Measurements from ENCODE around the gene LRRC8D.

Gene LRRC8D

GRCh38 chr1:89896105-89896942 lies 75.5 kb downstream of the LRRC8D start:
- no peak for TF ChIP-seq CTCF (conservative IDR thresholded peaks at IDR 0.05; ENCODE audit: low read length)
- H3K4me3 ChIP-seq (ENCODE audit: low read length): no peak overlapping the region
- no peak for DNase-seq (ENCODE audit: low read depth)

GRCh38 chr1:89897347-89898133 lies 76.7 kb downstream of the LRRC8D start:
- no peak for DNase-seq (ENCODE audit: low read depth)
- H3K4me3 ChIP-seq (ENCODE audit: low read length): no peak overlapping the region
- no peak for TF ChIP-seq CTCF (conservative IDR thresholded peaks at IDR 0.05; ENCODE audit: low read length)

DNA sequence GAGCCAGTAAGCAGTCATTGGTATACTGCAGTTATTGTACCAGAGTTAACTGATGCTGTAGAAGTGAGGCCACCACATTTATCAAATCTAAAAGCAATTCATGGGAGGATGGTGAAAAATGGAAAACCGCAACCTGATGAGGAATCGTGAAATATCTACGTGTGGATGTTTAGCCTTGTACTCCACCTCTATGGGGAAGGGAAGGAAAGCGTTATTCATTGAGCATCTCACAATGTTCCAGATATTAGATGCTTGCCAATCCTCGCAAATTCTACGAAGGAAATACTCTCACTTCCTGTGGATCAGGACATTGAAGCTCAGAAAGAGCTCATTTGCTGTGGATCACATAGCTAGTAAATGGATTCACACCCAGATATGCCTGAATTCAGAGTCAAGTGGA lies 77.3 kb downstream of the LRRC8D start:
- DNase-seq (ENCODE audit: low read depth): no peak
- TF ChIP-seq CTCF (conservative IDR thresholded peaks at IDR 0.05; ENCODE audit: low read length): no peak
- no peak overlapping the region for H3K4me3 ChIP-seq (ENCODE audit: low read length)

DNA sequence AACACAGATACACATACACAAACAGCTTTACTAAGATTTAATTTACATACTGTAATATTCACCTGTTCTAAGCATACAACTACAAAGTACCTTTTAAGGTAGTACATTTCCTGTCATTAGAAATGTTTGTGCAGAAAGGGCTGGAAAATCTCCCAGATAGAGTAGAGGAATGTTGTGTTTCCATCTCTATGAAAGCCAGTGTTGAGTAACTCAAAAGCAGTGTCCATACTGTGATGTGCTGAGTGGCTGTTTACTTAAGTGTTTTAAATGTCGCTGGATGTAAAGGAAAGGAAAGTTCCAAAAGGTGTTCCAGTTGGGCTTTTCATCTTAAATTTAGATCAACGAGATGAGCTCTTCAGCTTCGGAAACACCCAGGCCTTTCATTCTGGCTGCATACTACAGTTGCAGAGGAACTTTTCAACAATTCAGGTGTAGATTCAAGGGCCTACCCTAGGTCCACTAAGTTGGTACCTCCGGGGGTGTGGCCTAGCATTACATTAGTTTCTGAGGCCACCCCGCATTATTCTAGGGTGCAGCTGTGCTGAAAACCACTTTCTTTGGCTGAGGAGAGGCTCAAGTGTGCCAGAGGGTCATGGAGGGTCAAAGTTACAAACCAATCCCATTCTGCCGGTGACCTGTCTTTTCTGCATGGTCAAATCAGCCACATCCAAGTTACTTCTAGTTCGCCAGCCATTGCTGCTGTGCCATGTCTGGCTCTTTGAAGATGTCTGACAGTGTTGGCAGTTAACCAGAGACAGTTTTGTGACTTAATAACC lies 78.1 kb downstream of the LRRC8D start:
- DNase-seq (ENCODE audit: low read depth): no peak
- TF ChIP-seq CTCF (conservative IDR thresholded peaks at IDR 0.05; ENCODE audit: low read length): no peak
- no peak overlapping the region for H3K4me3 ChIP-seq (ENCODE audit: low read length)

GRCh38 chr1:89900323-89900722 lies 79.5 kb downstream of the LRRC8D start:
- no peak for DNase-seq (ENCODE audit: low read depth)
- H3K4me3 ChIP-seq (ENCODE audit: low read length): no peak overlapping the region
- no peak for TF ChIP-seq CTCF (conservative IDR thresholded peaks at IDR 0.05; ENCODE audit: low read length)

GRCh38 chr1:89900791-89901708 lies 80.2 kb downstream of the LRRC8D start:
- no peak for DNase-seq (ENCODE audit: low read depth)
- TF ChIP-seq CTCF (conservative IDR thresholded peaks at IDR 0.05; ENCODE audit: low read length): no peak
- H3K4me3 ChIP-seq (ENCODE audit: low read length): no peak overlapping the region

All from AG10803 (cell line).